HepG2 (cell line): ENCODE measurements around the gene C6orf132. TPM values are rescaled to one million over a fixed set of nuclear protein-coding genes. Genes with fewer than 3 reads are reported as not detected.

Experiments
- AHDC1 ChIP-seq: sonication (generic); formaldehyde crosslinking; IDR thresholded peaks from 2 replicates; pipeline ENCODE4 v1.5.1; 2020; ENCODE audit warnings: mild to moderate bottlenecking, missing genetic modification reagents, borderline replicate concordance
- ELF4 ChIP-seq: sonication (generic); formaldehyde crosslinking; IDR thresholded peaks from 2 replicates; pipeline ENCODE4 v1.5.0; 2020; ENCODE audit warnings: missing genetic modification reagents, mild to moderate bottlenecking, moderate library complexity, borderline replicate concordance
- GATA4 ChIP-seq: sonication (generic); IDR thresholded peaks from 2 replicates; pipeline ENCODE4 v1.6.1; 2016; ENCODE audit warnings: antibody characterized with exemption, low read depth, borderline replicate concordance
- GLI4 ChIP-seq: sonication (generic); formaldehyde crosslinking; IDR thresholded peaks from 2 replicates; pipeline ENCODE4 v1.5.1; 2020; ENCODE audit warnings: missing genetic modification reagents, mild to moderate bottlenecking, moderate library complexity, borderline replicate concordance
- GMEB1 ChIP-seq: sonication (generic); formaldehyde crosslinking; IDR thresholded peaks from 2 replicates; pipeline ENCODE4 v1.5.1; 2020; ENCODE audit warnings: missing genetic modification reagents, mild to moderate bottlenecking, borderline replicate concordance
- HNF1A ChIP-seq, 2 experiments: sonication (generic) in 1 of 2; formaldehyde crosslinking in 1 of 2; IDR thresholded peaks; 2 replicates each; pipeline versions ENCODE4 v1.4.0 to v1.6.1; 2016 to 2020; ENCODE audit warnings: borderline replicate concordance in 1 of 2, low read depth in 1 of 2, mild to moderate bottlenecking in 1 of 2, missing genetic modification reagents in 1 of 2
- IKZF1 ChIP-seq: fragments of 450-650 bp; IDR thresholded peaks from 2 replicates; pipeline ENCODE4 v1.7.1; 2016
- NONO ChIP-seq, 2 experiments: fragments of 450-650 bp in 1 of 2; sonication (generic) in 1 of 2; formaldehyde crosslinking in 1 of 2; IDR thresholded peaks in 1 of 2; conservative IDR thresholded peaks in 1 of 2; 2 replicates each; pipeline versions ENCODE4 v1.6.1 to v1.8.0; 2017 to 2022; ENCODE audit warnings: mild to moderate bottlenecking in 1 of 2, missing genetic modification reagents in 1 of 2, moderate library complexity in 1 of 2
- NR0B2 ChIP-seq: sonication (generic); formaldehyde crosslinking; IDR thresholded peaks from 2 replicates; pipeline ENCODE4 v1.4.0; 2020; ENCODE audit warnings: mild to moderate bottlenecking, missing genetic modification reagents
- RORA ChIP-seq: sonication (generic); formaldehyde crosslinking; IDR thresholded peaks from 2 replicates; pipeline ENCODE4 v1.5.0; 2020; ENCODE audit warnings: mild to moderate bottlenecking, missing genetic modification reagents, moderate library complexity
- ZIK1 ChIP-seq: sonication (generic); formaldehyde crosslinking; IDR thresholded peaks from 2 replicates; pipeline ENCODE4 v1.5.0; 2020; ENCODE audit warnings: mild to moderate bottlenecking, low read depth, missing genetic modification reagents, borderline replicate concordance
- ZNF530 ChIP-seq: sonication (generic); formaldehyde crosslinking; IDR thresholded peaks from 2 replicates; pipeline ENCODE4 v1.5.0; 2020; ENCODE audit warnings: low read depth, mild to moderate bottlenecking, missing genetic modification reagents
- ZNF784 ChIP-seq: sonication (generic); formaldehyde crosslinking; IDR thresholded peaks from 2 replicates; pipeline ENCODE4 v1.5.1; 2020; ENCODE audit warnings: missing genetic modification reagents, mild to moderate bottlenecking, borderline replicate concordance
- polyA plus RNA-seq, 8 experiments: library from polyadenylated mRNA; depleted of rRNA in 3 of 8; stranded (reverse) in 7 of 8; unstranded in 1 of 8; fragments of >200 nt; fragmentation: Illumina TruSeq in 4 of 8; extraction: Trizol in 4 of 8; gene quantifications; 2 replicates each; pipeline versions ENCODE4 v1.2.1 to v1.2.3, GENCODE V29; 2011 to 2016; ENCODE audit warnings: low read depth in 4 of 8, missing spikeins in 1 of 8, mixed read lengths in 1 of 8; ENCODE audit not compliant: insufficient read depth in 1 of 8
- total RNA-seq, 5 experiments: library from RNA; depleted of rRNA; stranded (reverse); fragments of >200 nt; fragmentation: Illumina TruSeq; extraction: Trizol; gene quantifications; 2 replicates each; pipeline ENCODE4 v1.2.3, GENCODE V29; 2016; ENCODE audit warnings: low read depth in 1 of 5

The C6orf132 gene
- total and polyA plus RNA-seq, 2 of the 13 experiments (the other 11 are each of a cell fraction or from before 2014, with no cell fraction given), result 0.78 to 3.0 TPM

GRCh38 chr6:42118162-42119001 is 24.0 kb downstream of the C6orf132 start (continued):
- TF ChIP-seq ZIK1 (CRISPR knock-in tag), result no peak
- no peak for TF ChIP-seq ELF4 (CRISPR knock-in tag)
- no peak for TF ChIP-seq GATA4
- no peak for TF ChIP-seq GLI4 (CRISPR knock-in tag)
- 0 out of 2 replicates have a peak, but pooled peaks have one; percentile 40 for TF ChIP-seq ZNF784
- TF ChIP-seq HNF1A (IDR thresholded peaks at IDR 0.05; ENCODE audit: low read depth), result no peak
- no peak for TF ChIP-seq HNF1A (CRISPR knock-in tag; IDR thresholded peaks at IDR 0.05; ENCODE audit: borderline replicate concordance)
- no peak for TF ChIP-seq RORA
- no peak for TF ChIP-seq AHDC1 (CRISPR knock-in tag)
- no peak for TF ChIP-seq NONO (IDR thresholded peaks at IDR 0.05)
- TF ChIP-seq NONO (CRISPR knock-in tag; conservative IDR thresholded peaks at IDR 0.05), result no peak
- 0 out of 2 replicates have a peak, but pooled peaks have one; percentile 38 for TF ChIP-seq GMEB1
- TF ChIP-seq ZNF530 (CRISPR knock-in tag), result no peak
- TF ChIP-seq NR0B2, result no peak
- TF ChIP-seq IKZF1, result no peak
